Erythroblast (primary cell): ENCODE data around the gene SS18L1.

Source experiments
- GATA1 ChIP-seq: IDR thresholded peaks from 2 replicates; pipeline ENCODE4 v1.6.1; 2011; ENCODE audit warnings: low read depth, mild to moderate bottlenecking, control low read depth, low read length, moderate library complexity
- POLR2A ChIP-seq: IDR thresholded peaks from 2 replicates; pipeline ENCODE4 v1.6.1; 2011; ENCODE audit warnings: mild to moderate bottlenecking, low read length

- no peak for TF ChIP-seq POLR2A
- TF ChIP-seq GATA1 = no peak
These were observed 66.9 kb downstream of the SS18L1 start for GRCh38 chr20:62210496-62210855.
